Measurements from ENCODE around the gene FAM135A. TPM values are rescaled to one million over a fixed set of nuclear protein-coding genes. Genes with fewer than 3 reads are reported as not detected.

FAM135A gene
- total and polyA plus RNA-seq, 2 of the 8 experiments (the other 6 are each of a cell fraction or from before 2014, with no cell fraction given): 17.4 to 35.7 TPM

GRCh38 chr6:70552974-70553373, 139.7 kb downstream of the FAM135A start:
- H2BK20ac ChIP-seq (ENCODE audit: low read length): no peak overlapping the region
- H3K4me2 ChIP-seq (ENCODE audit: insufficient read depth in 1 of 2, low read depth in 2 of 2, low read length in 2 of 2): no peak overlapping the region
- H3K4me3 ChIP-seq (ENCODE audit: extremely low read depth in 1 of 4, insufficient read depth in 2 of 4, low read depth in 3 of 4, low read length in 4 of 4): no peak overlapping the region
- H2BK5ac ChIP-seq (ENCODE audit: low read depth, low read length): no peak overlapping the region
- no peak overlapping the region for H3K14ac ChIP-seq (ENCODE audit: insufficient read length)
- no peak overlapping the region for H2AK5ac ChIP-seq (ENCODE audit: low read depth, low read length)
- H4K8ac ChIP-seq (ENCODE audit: extremely low read depth, insufficient read depth, low read length): no peak overlapping the region
- H3K36me3 ChIP-seq (ENCODE audit: control insufficient read depth in 2 of 4, insufficient read depth in 4 of 4, low read length in 3 of 4): no peaks in the 10 kb centered on the region; a peak in 1 of 8 replicates
- no peak overlapping the region for H4K5ac ChIP-seq (ENCODE audit: insufficient read length, low read depth, low read length)
- H3K9me3 ChIP-seq (ENCODE audit: insufficient read depth in 2 of 2, low read depth in 1 of 2, low read length in 1 of 2): no peaks in the 10 kb centered on the region
- POLR2A ChIA-PET (ENCODE audit: partially characterized antibody): no interaction called here
- H2BK120ac ChIP-seq (replicated peaks; ENCODE audit: low read depth, low read length): no peak overlapping the region
- H3K23me2 ChIP-seq (ENCODE audit: low read depth, low read length): no peaks in the 10 kb centered on the region
- H2AFZ ChIP-seq (ENCODE audit: low read length): no peak overlapping the region
- peaks cover 0 to 3% (median 0%) of the 10 kb centered on the region in 4 experiments; a peak in 1 of 7 replicates for H3K4me1 ChIP-seq (replicated peaks in 1 of 4; ENCODE audit: control insufficient read depth in 3 of 4, insufficient read depth in 4 of 4, low read length in 3 of 4)
- H3K79me1 ChIP-seq (ENCODE audit: low read depth, low read length): no peaks in the 10 kb centered on the region
- no peaks in the 10 kb centered on the region for H3K79me2 ChIP-seq (ENCODE audit: control insufficient read depth in 1 of 2, insufficient read depth in 2 of 2, low read length in 2 of 2)
- H4K91ac ChIP-seq (replicated peaks; ENCODE audit: insufficient read length, low read length): no peak overlapping the region
- no peak overlapping the region for H3K18ac ChIP-seq (ENCODE audit: extremely low read depth, low read length)
- no peak overlapping the region for H3K56ac ChIP-seq (replicated peaks; ENCODE audit: insufficient read length, low read depth, low read length)
- H2BK12ac ChIP-seq (ENCODE audit: low read depth, low read length): no peak overlapping the region
- no peak overlapping the region for H3K4ac ChIP-seq (replicated peaks; ENCODE audit: insufficient read length, low read depth, low read length)
- H3K9ac ChIP-seq (replicated peaks in 1 of 4; ENCODE audit: extremely low read depth in 1 of 4, low read depth in 3 of 4, low read length in 3 of 4): no peak overlapping the region
- H3K27me3 ChIP-seq (replicated peaks in 1 of 4; ENCODE audit: control insufficient read depth in 3 of 4, extremely low read depth in 1 of 4, insufficient read depth in 3 of 4, low read length in 3 of 4): no peaks in the 10 kb centered on the region
- H3K27ac ChIP-seq (ENCODE audit: low read depth, low read length): no peak overlapping the region
- WGBS, 2 experiments (ENCODE audit: extremely low coverage in 1 of 2, insufficient coverage in 1 of 2, insufficient read length in 1 of 2, insufficient replicate concordance in 2 of 2, low coverage in 1 of 2, low lambda C conversion rate in 2 of 2, missing lambda C conversion rate in 1 of 2): 94% methylated on average over 1 of the region's 1 CpG; no CpG with 5 or more reads in 1 of the 2 experiments
- no peak overlapping the region for H2BK15ac ChIP-seq (ENCODE audit: low read length)
- no peaks in the 10 kb centered on the region for H4K20me1 ChIP-seq (replicated peaks in 1 of 2; ENCODE audit: control insufficient read depth in 1 of 2, insufficient read depth in 2 of 2, low read length in 2 of 2)
- no peak for DNase-seq (ENCODE audit: low read depth in 1 of 2, low spot score in 2 of 2)
- H3K23ac ChIP-seq (ENCODE audit: insufficient read length): no peak overlapping the region
- CTCF ChIA-PET (ENCODE audit: partially characterized antibody): no interaction called here
- FAIRE-seq: no peak
- no peak for TF ChIP-seq CBX8 (IDR thresholded peaks at IDR 0.05; ENCODE audit: borderline replicate concordance, low read depth, low read length)
- TF ChIP-seq KDM1A (IDR thresholded peaks at IDR 0.05; ENCODE audit: borderline replicate concordance, low read length): no peak
- TF ChIP-seq, protein P1, sequence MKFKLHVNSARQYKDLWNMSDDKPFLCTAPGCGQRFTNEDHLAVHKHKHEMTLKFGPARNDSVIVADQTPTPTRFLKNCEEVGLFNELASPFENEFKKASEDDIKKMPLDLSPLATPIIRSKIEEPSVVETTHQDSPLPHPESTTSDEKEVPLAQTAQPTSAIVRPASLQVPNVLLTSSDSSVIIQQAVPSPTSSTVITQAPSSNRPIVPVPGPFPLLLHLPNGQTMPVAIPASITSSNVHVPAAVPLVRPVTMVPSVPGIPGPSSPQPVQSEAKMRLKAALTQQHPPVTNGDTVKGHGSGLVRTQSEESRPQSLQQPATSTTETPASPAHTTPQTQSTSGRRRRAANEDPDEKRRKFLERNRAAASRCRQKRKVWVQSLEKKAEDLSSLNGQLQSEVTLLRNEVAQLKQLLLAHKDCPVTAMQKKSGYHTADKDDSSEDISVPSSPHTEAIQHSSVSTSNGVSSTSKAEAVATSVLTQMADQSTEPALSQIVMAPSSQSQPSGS (IDR thresholded peaks at IDR 0.05; ENCODE audit: low read length): no peak
- TF ChIP-seq BCL11A (IDR thresholded peaks at IDR 0.05; ENCODE audit: low read depth in 2 of 2, low read length in 2 of 2): no peak
- TF ChIP-seq RBBP5 (IDR thresholded peaks at IDR 0.05; ENCODE audit: borderline replicate concordance, low read depth, low read length): no peak
- no peak for TF ChIP-seq RFX5 (IDR thresholded peaks at IDR 0.05; ENCODE audit: borderline replicate concordance, low read depth, low read length)
- TF ChIP-seq SP4 (IDR thresholded peaks at IDR 0.05; ENCODE audit: low read length): no peak
- TF ChIP-seq MAX (IDR thresholded peaks at IDR 0.05): no peak
- TF ChIP-seq SIRT6 (IDR thresholded peaks at IDR 0.05; ENCODE audit: low read length): no peak
- TF ChIP-seq POU5F1 (IDR thresholded peaks at IDR 0.05; ENCODE audit: low read depth, low read length): no peak
- TF ChIP-seq, protein P2, sequence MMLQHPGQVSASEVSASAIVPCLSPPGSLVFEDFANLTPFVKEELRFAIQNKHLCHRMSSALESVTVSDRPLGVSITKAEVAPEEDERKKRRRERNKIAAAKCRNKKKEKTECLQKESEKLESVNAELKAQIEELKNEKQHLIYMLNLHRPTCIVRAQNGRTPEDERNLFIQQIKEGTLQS (IDR thresholded peaks at IDR 0.05; ENCODE audit: insufficient read depth, low read depth, low read length): no peak
- TF ChIP-seq CHD2 (IDR thresholded peaks at IDR 0.05; ENCODE audit: low read length): no peak
- no peak for TF ChIP-seq FOSL1 (IDR thresholded peaks at IDR 0.05; ENCODE audit: insufficient read depth, low read depth, low read length)

Measured in H1 (cell line).